ENCODE results near the gene ITIH4.
A peak's percentile ranks its signal among the peaks of the same experiment; 100 is the strongest.

Gene ITIH4

DNA sequence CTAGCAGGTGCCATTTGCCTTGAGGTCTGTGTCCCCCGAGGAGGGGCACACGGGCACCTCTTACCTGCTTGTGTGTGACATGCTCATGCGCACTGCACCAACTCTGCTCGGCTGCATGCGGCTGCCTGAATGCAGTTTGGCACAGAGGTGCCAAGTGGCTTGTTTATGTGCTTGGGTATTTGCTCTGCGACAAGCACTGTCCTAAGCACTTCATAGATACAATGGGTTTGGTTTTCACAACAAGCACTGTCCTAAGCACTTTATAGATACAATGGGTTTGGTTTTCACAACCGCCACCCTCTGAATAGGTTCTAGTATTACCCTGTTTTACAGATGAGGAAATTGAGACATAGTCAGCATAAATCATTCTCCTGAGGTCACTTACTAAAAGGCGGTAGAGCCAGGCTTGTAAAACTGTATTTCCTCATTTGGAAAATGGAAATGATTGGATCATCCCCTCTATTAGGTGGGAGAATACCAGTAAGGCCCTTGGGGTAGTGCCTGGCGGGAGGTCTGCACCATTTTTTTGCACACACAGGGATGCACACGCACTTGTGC is 487 bp downstream of the ITIH4 start:
- no peak for DNase-seq

DNA sequence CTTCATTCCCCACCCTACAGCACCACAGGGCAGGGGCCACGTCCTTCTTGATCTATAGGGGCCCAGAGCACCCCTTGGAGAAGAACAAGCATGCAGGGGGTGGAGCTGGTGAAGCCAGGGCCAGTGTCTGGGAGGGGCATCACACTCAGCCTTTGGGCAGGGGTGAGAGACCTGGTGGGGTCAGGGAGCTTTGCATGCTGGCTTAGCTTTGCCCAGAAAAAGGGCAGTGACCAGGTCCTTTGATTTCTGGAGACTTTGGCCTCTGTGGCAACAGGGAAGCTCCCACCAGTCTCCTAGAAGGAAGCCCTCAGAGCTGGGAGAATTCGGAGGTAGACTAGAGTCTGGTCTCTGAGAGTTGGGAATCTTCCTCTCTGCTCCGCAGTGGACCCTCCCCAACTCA is 990 bp downstream of the ITIH4 start:
- DNase-seq, result no peak

DNA sequence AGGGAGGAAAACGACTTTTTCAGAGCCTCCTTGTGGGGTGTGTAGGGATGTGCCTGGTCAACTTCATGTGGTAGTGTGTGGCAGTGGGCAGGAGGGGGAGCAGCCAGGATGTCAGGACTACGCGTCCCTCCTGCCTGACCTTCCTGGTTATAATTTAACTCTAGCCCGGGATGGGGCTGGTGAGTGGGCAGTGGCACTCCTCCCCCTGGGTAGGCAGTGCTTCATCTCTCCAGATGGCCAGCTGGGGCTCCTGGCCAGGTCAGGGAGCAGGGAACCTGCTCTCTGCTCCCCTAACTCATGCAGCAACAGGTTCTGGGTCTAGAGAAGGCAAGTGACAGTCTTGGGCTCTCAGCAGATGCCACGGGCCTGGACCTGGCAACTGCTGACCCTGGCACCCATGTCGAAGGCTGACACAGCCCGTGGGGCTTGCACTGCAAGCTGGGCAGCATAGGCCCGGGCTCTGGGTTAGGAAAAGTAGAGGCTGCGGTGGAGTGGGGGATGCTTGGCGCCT is 2.6 kb downstream of the ITIH4 start:
- no peak for DNase-seq

DNA sequence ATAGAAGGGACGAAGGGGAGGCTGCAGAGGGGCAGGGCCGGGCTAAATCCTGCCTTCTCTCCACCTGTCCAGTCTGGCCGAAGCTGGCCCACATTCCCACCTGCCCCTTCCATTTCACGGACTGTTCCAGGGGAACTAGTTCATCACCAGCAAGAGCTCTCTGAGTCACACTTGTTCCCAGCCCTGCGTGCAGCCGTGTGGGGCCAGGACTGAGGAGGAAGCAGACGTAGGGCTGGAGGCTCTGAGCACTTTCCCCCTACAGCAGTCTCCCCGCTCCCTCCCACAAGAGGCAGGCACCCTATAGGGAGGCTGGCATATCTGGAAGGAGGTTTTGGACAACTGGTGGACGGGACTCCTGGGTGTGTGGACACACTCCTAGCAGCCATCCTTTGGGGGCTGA is 3.0 kb downstream of the ITIH4 start:
- DNase-seq, result no peak

DNA sequence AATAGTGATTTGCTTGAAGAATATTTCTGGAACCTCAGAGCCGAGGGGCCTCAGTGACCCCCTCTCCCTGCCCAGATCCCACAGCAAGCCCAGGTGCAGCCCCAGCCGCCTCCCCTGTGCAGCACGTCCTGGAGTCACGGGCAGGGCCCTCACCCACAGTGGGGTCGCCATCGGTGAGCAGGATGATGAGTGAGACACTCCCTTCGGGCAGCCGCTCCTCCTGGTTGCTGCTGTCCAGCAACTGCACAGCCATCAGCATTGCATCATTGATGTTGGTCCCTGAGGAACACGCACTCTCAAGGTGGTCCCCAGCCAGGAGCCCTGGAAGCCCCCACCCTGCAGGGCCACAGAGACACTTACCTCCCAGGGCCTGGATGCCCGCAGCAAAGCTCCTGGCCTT is 6.4 kb downstream of the ITIH4 start:
- no peak for DNase-seq

DNA sequence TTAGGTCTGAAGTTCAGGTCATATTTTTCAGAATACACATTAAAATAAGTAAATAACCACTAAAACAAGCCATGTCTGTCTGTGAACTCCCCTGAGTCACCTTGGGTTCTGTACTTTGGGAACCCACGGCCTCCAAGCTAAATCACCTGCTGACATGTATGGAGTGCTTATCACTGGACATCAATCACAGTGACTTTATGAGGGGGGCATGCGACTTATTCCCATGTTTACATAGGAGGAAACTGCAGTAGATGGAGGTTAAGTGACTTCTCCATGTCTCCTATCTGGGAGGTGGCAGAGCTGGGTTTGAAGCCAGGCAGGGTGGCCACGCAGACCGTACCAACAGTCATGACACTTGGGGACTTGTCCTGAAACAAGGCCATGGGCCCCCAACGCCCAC is 8.1 kb downstream of the ITIH4 start:
- DNase-seq, result no peak

DNA sequence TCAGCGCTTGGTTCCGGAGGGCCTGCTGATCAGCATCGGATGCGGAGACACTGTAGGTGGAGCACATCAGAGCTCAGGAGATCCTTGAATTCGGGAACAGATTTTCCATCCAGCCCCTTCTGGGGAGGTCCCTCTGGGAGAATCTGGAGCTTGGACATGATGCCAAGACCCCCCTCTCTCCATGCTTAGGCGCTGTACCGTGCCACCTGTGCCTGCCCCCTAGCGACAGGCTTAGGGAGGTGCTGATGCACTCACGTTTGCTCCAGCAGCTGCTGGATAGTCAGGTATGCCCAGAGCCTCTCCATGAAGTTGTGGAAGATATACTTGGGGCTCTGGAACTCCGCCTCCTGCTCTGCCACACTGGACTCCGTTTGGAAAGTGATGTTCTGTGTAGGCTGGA is 9.7 kb downstream of the ITIH4 start:
- DNase-seq, result peak; percentile 67

DNA sequence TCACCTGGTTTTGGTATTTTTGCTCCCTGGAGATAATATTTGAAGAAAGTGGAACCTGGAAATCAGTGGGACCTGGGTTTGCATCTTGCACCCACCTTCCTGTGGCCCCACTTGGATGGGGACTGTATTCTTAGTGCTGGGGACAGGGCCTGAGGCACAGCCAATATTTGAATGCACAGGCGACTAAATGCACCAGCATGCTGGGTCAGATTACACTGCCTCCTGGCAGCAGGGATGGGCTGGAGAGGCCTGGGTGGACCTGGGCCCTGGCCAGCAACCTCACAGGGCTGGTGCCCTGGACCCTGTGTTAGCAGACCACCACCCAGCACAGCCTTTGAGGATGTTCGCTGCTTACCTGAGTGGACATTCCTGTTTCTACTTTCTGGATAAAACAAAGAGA is 10.5 kb downstream of the ITIH4 start:
- peak; percentile 4 for DNase-seq

DNA sequence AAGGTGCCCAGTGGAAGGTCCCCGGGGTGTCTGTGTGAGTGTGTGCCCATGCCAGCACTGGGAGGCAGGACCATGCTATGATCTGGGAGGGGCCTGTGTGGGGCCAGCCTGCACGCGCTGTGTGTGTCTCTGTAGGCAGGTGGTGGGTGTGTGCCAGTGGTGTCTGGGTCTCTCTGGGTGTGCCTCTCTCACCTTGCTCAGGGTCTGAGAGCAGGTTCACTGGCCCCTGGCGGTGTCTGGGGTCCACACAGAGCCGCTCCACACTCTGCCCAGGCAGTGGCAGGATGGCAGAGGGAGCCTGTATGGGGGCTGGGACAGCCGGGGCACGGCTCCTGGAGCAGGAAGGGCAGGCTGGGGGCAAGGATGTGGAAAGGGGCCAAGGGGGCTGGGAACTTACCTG is 12.6 kb downstream of the ITIH4 start:
- no peak for DNase-seq

DNA sequence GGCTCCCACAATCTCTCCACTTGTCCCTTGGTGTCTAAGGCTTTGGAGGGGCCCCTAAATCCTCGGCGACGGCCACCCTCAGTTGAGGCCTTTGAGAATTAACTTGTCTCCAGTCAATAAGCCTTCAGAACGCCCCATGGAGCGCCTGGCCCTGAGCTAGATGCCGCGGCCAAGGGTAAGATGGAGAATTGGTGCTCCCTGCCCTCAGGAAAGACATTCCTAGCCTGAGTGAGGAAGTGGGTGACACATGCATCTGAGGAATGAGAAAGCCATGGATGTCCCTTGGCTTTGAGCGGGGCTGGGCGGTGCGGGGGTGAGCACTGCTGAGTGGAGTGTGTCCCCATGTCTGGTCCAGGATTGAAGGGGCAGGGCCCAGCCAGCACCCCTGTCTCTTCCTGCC is 13.3 kb downstream of the ITIH4 start:
- DNase-seq, result no peak

DNA sequence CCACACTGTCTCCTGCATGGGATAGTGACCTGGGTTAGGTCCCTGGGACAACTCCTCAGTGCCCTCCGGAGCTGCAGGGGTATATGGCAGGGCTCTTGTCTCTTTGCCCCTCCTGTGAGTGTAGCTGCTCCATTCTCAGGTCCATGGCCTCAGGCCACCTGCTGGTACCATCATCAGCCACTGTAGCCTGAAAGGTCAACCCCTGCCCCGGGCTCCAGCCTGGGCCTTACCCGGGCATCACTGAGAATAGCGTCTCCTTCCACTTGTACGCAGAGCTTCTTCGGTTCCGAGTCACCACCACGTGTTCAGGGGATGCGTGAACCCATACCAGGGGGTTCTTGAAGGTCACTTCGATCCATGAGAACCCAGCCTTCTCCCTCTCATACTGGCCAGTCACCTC is 13.8 kb downstream of the ITIH4 start:
- no peak for DNase-seq

DNA sequence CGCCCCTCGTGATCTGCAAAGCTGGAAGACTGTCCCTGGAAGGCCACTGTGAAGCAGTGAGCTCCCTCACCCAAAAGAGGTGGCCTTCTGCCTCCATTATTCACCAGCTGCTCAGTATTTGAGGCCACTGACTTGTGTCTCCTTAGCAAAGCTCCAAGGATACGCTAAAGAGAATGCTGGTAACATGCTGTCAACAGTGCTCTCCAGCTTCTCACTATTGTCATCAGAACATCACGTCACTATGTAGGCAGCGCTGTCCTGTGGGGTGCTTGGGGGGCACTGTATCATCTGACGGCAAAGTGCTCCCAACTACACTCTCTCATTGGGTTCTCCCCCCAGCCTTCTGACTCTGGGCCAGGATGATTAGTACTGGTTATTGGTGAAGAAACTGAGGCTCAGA is 14.3 kb downstream of the ITIH4 start:
- DNase-seq, result no peak

DNA sequence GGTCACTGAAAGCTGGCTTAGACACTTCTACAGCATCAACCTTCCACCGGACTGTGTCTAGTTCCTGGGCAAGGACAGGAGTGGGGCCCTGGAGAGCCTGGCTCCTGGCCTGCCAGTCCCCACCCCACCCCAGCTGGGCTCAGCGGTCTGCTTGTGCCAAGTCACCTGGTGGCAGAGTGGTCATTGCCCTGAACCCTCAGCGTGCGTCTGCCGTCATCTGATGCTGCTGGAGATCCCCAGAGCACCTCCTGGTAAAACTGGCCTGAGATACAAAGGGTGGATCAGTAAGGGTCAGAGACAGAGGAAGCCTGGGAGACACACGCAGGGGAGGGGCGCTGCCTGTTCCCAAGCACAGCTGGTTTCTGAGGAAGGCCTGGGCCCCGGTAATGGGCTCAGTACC is 16.7 kb downstream of the ITIH4 start:
- no peak for DNase-seq

DNA sequence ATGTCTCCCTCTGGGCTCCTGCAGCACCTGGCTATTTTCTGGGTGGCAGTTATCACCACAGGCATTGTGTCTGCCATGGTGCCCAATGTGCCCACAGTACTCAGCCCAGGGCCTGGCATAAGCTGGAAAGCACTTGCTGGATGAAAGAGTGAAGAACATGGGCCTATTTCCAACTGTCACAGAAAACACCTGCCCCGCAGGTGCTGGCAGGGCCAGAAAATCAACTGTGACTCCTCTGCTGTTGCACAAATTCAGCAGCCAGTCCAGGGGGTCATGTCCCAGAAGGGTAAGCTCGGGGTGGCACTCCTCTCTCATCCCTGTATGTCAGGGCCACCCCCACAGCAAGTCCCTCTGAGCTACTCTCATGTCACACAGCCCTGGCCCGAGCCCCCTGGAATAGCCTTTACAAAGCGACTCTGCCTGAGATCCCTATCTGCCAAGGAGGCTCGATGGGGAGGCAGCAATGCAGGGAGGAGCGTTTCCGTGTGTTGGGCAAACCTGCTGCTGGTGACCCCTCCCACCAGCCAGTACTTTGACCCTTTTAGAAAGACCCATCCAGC is 18.9 kb downstream of the ITIH4 start:
- DNase-seq, result no peak

DNA sequence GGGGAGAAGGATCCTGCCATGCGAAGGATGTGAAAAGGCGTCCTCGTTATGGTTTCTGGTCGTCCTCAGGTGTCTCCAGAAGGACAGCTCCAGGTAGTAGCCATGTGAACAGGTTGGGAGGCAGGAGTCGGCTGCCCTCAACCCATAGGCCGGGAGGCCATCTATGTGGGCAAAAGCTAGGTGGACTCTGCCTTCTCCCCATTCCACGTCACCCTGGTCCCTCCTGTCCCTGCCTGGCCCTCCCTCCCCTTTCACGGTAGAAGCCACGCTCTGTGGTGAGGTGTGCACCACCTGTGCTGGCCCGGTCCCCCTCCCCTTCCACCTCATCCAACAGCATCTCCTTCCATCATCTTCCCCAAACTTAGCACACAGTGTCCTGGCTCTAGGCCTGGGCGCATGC is 19.5 kb downstream of the ITIH4 start:
- no peak for DNase-seq

DNA sequence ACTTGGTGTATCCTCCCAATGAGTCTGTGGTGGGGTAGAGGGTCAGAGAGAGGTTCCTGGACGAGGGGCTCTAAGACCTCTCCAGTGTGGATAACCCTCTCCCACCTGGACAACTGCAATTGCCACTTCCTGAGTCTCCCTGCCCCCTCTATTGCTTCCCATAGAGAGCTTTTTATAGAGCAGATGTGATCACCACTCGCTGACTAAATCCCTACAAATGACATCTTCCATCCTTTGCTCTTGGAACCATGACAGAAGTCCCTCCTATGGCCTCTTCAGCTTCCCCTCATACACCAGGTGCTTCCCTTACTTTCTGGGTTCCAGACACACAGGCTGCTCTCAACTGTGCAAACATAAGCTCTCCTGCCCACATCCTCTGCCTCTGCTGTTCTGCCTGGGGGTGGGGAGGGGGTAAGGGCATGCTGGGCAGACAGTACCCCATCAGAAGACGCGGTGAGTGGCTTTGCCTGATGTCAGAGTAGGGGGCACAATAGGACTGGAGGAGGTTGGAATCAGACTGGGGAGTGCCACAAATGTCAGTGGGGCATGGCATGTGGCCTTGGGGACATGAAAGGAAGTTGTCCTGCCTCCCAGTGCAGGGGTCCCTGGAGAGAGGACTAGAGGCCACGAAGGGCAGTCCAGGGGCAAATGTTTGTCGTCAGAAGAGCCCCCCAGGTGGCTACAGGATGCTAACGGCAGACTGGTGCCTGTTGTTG is 20.7 kb downstream of the ITIH4 start:
- DNase-seq, result peak; percentile 10

DNA sequence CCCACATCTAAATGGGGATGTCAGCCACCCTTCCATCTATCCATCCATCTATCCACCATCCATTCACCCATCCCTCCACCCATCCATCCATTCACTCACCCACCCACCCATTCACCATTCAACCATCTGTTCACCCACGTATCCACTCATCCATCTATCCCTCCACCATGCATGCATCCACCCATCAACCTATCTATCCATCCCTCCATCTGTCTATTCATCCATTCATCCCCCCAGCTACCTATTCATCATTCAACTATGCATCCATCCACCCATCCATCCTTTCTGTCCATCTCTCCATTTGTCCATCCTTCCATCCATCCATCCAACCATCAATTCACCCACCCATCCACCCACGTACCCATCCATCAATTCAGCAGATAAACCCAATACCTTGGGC is 21.3 kb downstream of the ITIH4 start:
- no peak for DNase-seq

DNA sequence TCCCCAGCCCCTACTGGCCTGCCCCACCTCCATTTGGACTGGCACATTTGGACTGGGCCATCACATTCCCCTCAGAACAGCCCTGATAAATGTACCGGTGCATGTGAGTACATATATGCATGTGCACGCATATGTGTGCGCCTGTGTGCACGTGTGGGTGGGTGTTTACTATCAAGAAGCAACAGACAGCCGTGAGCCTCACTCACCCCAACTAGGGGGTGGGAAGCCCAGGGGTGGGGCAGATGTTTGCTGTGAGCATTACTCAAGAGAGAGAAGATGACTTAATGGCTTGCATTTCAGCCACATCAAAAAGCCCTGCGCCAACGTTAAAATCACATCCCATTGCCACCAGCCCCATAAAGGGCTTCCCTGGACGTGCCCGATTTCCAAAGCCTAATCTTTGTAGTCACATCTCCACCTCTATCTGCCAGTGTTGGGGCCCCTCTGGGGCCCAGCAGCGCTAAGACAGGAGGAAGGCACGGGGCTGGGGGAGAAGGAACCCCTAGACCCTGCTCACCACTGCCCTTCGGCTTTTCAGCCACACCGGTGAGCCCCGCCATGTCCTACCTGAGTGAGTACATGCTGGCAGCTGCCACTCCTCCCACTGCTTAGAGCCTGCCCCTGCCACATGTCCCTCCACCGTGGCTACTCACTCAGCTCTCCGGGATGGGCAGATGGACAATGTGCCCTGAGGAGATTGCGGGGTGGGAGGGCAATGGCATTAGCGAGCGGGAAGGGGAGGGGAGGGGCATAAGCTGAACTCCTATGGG is 25.0 kb downstream of the ITIH4 start:
- peak; percentile 9 for DNase-seq

DNA sequence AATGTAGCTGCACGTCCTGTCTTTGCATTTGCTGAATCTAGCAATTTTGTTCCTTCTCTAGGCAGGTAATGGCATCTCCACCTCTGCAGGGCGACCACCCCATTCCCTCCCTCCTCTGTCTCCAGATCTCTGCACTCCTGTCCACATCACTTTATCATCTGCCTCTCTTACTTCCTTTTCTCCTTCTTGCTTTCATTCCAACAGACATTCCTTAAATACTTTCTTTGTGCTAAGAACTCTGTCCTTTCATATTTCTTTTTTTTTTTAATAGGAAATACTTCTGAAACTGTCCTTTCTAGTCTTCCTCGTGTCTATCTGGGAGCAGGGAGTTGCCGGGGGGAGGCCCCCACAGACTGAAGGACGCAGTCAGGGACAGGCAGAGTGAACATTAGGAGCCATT is 28.6 kb downstream of the ITIH4 start:
- no peak for DNase-seq

DNA sequence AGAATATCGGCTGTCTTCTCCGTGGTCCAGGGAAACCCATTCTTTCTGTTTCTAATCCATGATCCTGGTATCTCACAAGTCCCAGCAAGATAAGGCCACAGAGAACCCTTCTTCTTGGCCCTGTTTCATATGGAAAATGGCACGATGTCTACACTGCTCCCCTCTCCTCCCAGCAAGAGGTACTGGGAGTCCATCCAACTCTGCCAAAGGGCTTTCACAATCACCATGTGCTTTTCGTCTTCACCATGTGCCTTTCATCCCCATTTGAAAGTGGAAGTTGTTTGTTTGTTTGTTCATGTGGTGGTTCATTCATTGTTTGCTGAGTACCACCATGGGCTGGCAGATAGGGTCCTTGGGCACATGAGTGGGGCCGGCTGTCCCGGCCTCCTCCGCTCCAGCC is 30.4 kb downstream of the ITIH4 start:
- DNase-seq, result no peak

DNA sequence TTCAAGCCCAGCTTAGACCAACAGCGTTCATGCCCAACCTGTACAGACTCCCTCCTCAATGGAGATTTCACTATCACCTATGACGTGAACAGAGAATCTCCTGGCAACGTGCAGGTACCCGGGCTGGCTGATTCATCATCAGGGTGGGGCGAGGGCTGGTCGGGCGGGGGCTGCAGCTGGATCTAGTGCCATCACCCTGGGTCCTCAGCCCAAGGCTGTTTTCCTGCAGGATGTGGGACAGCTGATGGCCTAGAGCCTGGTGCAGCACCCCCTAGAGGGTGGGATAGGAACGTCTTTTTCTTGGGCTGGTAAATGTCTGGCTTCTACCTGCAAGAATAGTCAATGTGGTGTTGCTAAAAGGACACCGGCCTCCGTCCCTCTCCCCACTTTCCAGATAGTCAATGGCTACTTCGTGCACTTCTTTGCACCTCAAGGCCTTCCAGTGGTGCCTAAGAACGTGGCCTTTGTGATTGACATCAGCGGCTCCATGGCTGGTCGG is 31.4 kb downstream of the ITIH4 start:
- peak; percentile 36 for DNase-seq

DNA sequence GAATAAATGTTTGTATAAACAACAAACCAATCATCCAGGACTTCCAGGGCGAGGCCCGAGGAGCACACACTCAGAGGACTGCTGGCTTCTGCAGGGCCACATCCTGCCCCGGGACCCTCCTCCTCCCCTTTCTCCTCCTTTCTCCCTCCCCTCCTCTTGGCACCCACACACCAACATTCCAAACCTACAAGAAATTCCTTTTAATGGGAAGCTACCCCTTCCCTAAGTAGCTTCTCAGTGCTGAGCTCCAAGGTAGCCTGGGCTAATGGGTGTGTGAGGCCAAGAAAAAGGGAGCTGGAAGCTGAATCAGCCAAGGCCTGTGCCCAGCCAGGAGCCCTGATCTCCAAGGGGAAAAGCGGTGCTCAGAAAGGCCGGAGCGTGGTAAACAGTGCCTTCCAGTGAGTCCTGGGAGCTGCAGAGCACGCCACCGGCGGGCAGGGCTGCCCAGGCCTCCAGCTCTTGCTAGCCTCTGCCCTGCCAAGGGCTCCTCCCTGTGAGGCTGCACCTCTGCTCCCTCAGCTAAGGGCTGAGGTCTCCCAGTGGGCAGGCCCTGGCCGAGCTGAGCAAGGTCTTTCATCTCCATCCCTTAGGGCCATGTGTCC is 32.0 kb downstream of the ITIH4 start:
- DNase-seq, result no peak

DNA sequence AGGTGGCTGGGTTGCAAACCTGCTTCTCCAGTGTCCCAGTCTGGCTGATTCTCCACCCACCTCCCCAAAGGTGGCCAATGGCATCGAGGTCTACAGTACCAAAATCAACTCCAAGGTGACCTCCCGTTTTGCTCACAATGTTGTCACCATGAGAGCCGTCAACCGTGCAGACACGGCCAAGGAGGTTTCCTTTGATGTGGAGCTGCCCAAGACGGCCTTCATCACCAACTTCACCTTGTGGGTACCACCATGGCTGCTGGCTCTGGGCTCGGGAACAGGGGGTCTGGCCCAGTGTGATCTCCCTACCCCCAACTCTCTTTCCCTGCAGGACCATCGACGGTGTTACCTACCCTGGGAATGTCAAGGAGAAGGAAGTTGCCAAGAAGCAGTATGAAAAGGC is 34.1 kb downstream of the ITIH4 start:
- DNase-seq, result no peak
